HL-60 (cell line): ENCODE measurements around the gene KRTAP2-2.

ENCODE experiments used
- CTCF ChIP-seq: IDR thresholded peaks from one replicate; pipeline ENCODE4 v1.5.1; 2011; ENCODE audit warnings: low read length, control low read depth, inconsistent platforms; ENCODE audit not compliant: insufficient read depth
- POLR2AphosphoS5 ChIP-seq: IDR thresholded peaks from 2 replicates; pipeline ENCODE4 v1.6.1; 2012; ENCODE audit warnings: low read depth

DNA sequence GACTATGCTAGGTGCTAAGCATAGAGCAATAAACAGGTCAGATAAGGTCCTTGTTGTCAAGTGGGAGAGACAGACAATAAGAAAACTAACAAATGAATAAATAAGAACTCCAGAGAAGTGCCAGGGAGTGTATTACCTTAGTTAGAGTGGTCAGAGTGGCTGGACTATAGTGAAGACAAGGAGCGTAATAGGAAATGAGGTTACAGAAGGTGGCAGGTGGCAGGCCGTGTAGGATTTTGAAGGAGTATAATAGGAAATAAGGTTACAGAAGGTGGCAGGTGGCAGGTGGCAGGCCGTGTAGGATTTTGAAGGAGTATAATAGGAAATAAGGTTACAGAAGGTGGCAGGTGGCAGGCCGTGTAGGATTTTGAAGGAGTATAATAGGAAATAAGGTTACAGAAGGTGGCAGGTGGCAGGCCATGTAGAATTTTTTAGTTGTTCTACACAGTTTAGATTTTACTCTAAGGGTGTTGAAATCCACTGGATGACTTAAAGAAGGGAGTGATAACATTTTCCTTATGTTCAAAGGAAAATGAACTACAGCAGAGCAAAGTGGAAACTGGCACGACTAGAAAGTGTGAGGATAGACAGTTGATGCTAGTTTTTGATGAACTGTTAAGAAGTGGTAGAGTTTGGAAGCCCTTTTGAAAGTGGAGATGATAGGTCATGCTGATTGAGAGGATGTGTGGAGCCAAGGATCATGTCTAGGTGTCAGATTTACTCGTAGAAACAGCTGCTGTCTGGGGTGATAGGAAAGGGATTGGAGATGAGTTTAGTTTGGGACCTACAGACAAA, 42.5 kb downstream of the KRTAP2-2 start:
- TF ChIP-seq CTCF (no peak), POLR2AphosphoS5 (no peak)
